MCF 10A (cell line): Measurements from ENCODE around the gene PDE7B. TPM values are rescaled to one million over a fixed set of nuclear protein-coding genes. Genes with fewer than 3 reads are reported as not detected.

ENCODE experiments used
- BruUV-seq: library from RNA; stranded (reverse); fragments of 400-500 nt; replicated peaks from 2 replicates; lab custom pipeline; 2021; lab: Mats Ljungman, UMichigan
- CTCF ChIA-PET: fragments of 300-600 bp; sonication (Branson Sonifier 250); formaldehyde crosslinking; extraction: SDS; loops from one replicate; lab custom pipeline; 2021; ENCODE audit warnings: antibody characterized with exemption, inconsistent platforms; lab: Yijun Ruan, JAX
- POLR2A ChIA-PET: fragments of 300-600, 350-650 bp; sonication (Branson Sonifier 250); formaldehyde crosslinking; extraction: SDS; loops from one replicate; lab custom pipeline; 2020; ENCODE audit warnings: antibody characterized with exemption, inconsistent platforms; lab: Yijun Ruan, JAX
- DNase-seq: peaks from one replicate; pipeline ENCODE4 v3.0.0-alpha.2; 2018; ENCODE audit not compliant: unreplicated experiment
- H3K27ac Mint-ChIP-seq: one replicate; pipeline ENCODE4 v1.8.0; 2022; ENCODE audit warnings: mild to moderate bottlenecking, low read depth, mixed read lengths; ENCODE audit not compliant: unreplicated experiment
- H3K27me3 Mint-ChIP-seq: one replicate; pipeline ENCODE4 v1.8.0; 2022; ENCODE audit warnings: mixed read lengths; ENCODE audit not compliant: insufficient read depth, unreplicated experiment
- H3K36me3 Mint-ChIP-seq: one replicate; pipeline ENCODE4 v1.8.0; 2022; ENCODE audit warnings: mild to moderate bottlenecking, moderate library complexity, mixed read lengths; ENCODE audit not compliant: insufficient read depth, unreplicated experiment
- H3K4me1 Mint-ChIP-seq: one replicate; pipeline ENCODE4 v1.8.0; 2022; ENCODE audit warnings: mixed read lengths; ENCODE audit not compliant: insufficient read depth, unreplicated experiment
- H3K4me3 Mint-ChIP-seq: one replicate; pipeline ENCODE4 v1.8.0; 2022; ENCODE audit warnings: mild to moderate bottlenecking, moderate library complexity, mixed read lengths; ENCODE audit not compliant: unreplicated experiment
- H3K9me3 Mint-ChIP-seq: one replicate; pipeline ENCODE4 v1.8.0; 2022; ENCODE audit warnings: mixed read lengths; ENCODE audit not compliant: unreplicated experiment
- intact Hi-C: fragments of 100-400 bp; cut with micrococcal nuclease; formaldehyde crosslinking; loops from 2 replicates; pipeline ENCODE4 v1.14.1; 2022
- total RNA-seq: library from RNA; stranded (reverse); gene quantifications from 2 replicates; pipeline ENCODE4 v1.2.3, GENCODE V29; 2022
- TF ChIP-seq, protein P1 (sequence below): fragments of 200-600 bp; IDR thresholded peaks from one replicate; pipeline ENCODE4 v1.8.0; 2022; ENCODE audit warnings: antibody characterized with exemption, mild to moderate bottlenecking; ENCODE audit not compliant: unreplicated experiment

PDE7B gene
- total RNA-seq, 1 experiment from 2014 or later = 1.4 TPM

DNA sequence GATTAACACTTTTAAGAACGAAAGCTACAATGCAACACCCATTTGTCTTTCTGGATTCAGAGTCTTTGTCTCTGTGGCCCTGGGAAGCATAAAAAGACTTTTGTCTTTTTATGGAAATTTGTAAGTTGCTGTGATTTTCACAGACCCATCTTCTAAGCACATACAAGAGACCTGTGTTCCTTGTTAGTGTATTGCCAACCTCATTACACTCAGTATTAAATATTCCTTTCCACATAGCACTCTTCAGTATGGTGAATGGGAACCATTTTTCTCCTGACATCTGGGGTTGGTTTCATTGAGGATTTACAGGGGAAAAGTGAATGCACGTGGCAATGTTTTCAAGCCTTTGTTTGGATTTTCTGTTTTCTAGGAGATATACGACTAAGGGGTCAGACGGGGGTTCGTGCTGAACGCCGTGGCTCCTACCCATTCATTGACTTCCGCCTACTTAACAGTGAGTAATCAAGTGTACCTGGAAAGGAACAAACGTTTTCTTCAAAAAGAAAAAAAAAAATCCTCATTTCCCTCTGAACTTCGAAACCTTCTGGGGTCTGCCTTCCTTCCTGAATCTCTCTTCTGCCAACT, 257.0 kb downstream of the PDE7B start:
- ChIA-PET POLR2A (no interaction called here), CTCF (interaction anchor here (0.5 kb wide), 1 partner anchor 603 kb away, joined by 3 read pairs; no protein-coding TSS in a partner anchor)
- Mint-ChIP-seq H3K4me3 (no peak overlapping the region), H3K36me3 (no peaks in the 10 kb centered on the region), H3K27ac (no peak overlapping the region), H3K9me3 (no peaks in the 10 kb centered on the region), H3K4me1 (no peaks in the 10 kb centered on the region), H3K27me3 (no peaks in the 10 kb centered on the region)
- DNase-seq = no peak
- intact Hi-C loops = no loop called here
- BruUV-seq = no TSS peak
- TF ChIP-seq, protein P1, sequence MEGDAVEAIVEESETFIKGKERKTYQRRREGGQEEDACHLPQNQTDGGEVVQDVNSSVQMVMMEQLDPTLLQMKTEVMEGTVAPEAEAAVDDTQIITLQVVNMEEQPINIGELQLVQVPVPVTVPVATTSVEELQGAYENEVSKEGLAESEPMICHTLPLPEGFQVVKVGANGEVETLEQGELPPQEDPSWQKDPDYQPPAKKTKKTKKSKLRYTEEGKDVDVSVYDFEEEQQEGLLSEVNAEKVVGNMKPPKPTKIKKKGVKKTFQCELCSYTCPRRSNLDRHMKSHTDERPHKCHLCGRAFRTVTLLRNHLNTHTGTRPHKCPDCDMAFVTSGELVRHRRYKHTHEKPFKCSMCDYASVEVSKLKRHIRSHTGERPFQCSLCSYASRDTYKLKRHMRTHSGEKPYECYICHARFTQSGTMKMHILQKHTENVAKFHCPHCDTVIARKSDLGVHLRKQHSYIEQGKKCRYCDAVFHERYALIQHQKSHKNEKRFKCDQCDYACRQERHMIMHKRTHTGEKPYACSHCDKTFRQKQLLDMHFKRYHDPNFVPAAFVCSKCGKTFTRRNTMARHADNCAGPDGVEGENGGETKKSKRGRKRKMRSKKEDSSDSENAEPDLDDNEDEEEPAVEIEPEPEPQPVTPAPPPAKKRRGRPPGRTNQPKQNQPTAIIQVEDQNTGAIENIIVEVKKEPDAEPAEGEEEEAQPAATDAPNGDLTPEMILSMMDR = no peak

DNA sequence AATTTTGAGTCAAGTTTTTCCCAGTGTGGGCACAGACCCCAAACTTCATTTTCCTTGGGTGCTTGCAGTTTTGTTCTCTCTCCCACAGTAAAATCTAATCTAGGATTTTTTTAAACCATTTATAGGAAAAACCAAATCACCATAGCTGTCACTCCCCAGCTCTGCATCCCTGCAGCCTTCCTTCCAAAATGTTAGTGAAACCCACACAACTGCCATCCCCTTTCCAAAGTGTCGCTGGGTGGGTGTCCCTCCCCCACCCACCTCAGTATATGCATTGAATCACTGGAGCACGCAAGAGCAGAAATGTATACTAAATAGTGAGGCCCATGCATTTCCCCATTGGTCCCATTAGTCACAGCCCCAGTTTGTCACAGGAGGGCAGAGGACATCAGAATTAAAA, 260.3 kb downstream of the PDE7B start:
- ChIA-PET POLR2A (no interaction called here), CTCF (no interaction called here)
- Mint-ChIP-seq H3K4me1 (no peaks in the 10 kb centered on the region), H3K27me3 (no peaks in the 10 kb centered on the region), H3K27ac (no peak overlapping the region), H3K4me3 (no peak overlapping the region), H3K36me3 (no peaks in the 10 kb centered on the region), H3K9me3 (no peaks in the 10 kb centered on the region)
- DNase-seq = no peak
- intact Hi-C loops = no loop called here
- TF ChIP-seq, protein P1 = no peak
- BruUV-seq = no TSS peak

DNA sequence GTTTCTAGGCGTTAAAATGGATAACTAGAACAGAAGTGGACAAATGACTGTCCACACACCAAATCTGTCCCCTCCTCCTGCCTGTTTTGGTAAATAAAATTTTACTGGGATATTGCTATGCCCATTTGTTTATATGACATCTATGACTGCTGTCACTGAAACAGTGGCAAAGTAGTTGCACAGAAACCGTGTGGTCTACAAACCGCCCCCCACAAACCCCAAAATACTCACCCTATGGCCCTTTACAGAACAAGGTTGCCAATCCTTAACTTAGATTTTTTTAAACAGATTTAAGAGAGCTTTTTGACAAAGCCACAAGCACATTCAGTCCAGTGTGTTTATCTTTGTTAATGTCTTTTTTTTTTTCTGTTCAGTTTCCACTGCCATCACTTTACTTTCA, 260.8 kb downstream of the PDE7B start:
- POLR2A ChIA-PET = no interaction called here
- TF ChIP-seq, protein P1 = no peak

DNA sequence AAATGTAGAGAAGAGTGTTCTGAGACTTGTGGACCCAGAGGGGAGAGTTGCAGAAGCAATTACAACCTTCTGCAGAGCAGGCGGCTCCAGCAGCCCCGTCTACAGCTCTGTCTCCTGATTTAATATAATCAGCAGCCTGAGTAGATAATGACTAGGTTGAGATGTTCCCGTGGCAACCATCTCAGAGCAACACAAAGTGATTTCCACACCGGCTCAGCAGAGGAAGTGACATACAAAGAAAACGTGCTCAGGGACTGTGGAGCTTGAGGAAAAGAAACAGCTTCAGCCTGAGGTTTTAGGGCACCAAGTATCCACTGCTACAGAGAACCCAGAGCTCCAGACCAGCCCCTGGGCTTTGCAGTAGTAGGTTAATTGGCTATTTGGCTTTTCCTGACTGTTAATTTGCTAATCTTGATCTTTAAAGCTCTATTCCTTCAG, 262.3 kb downstream of the PDE7B start:
- H3K36me3 Mint-ChIP-seq = no peaks in the 10 kb centered on the region
- BruUV-seq = no TSS peak
- ChIA-PET POLR2A (no interaction called here), CTCF (interaction anchor here (0.8 to 2.1 kb wide), 3 partner anchors 12 to 113 kb away, joined by 3 to 6 read pairs (median 5); no protein-coding TSS in a partner anchor)
- no peak overlapping the region for H3K4me3 Mint-ChIP-seq
- peak; percentile 34 for DNase-seq
- no peaks in the 10 kb centered on the region for H3K27me3 Mint-ChIP-seq
- intact Hi-C loops = no loop called here
- TF ChIP-seq, protein P1 = no peak
- H3K27ac Mint-ChIP-seq = no peak overlapping the region
- H3K4me1 Mint-ChIP-seq = no peaks in the 10 kb centered on the region
- H3K9me3 Mint-ChIP-seq = no peaks in the 10 kb centered on the region

More for the DNA sequence above, 260.8 kb downstream of the PDE7B start:
- H3K27me3 Mint-ChIP-seq = no peaks in the 10 kb centered on the region
- intact Hi-C loops = no loop called here
- DNase-seq = no peak
- no TSS peak for BruUV-seq
- CTCF ChIA-PET = interaction anchor here (1.9 to 2.1 kb wide), 2 partner anchors 17 to 114 kb away, joined by 5 to 6 read pairs; no protein-coding TSS in a partner anchor
- H3K4me1 Mint-ChIP-seq = no peaks in the 10 kb centered on the region
- no peak overlapping the region for H3K4me3 Mint-ChIP-seq
- H3K27ac Mint-ChIP-seq = no peak overlapping the region
- no peaks in the 10 kb centered on the region for H3K36me3 Mint-ChIP-seq
- H3K9me3 Mint-ChIP-seq = no peaks in the 10 kb centered on the region
